NCI-H510A treated with DMSO at 0.1 percent for 48 hours (cell line): ENCODE results near the gene CORO1C.
"Not testable (repeated sequence)": the region's sequence is repeated elsewhere in the genome, so short reads cannot be mapped to it uniquely, and the experiment has no call there.

Experiments
- DNase-seq: peaks from one replicate; lab custom pipeline; 2025; lab: John Stamatoyannopoulos, UW

The CORO1C gene

GRCh38 chr12:108731105-108731865 lies at the start of gene CORO1C:
Gene CORO1C (minus strand): TSS chr12:108731518. CDS start chr12:108701318, 30,200 bp downstream.
- DNase-seq = peak; percentile 89

- DNase-seq = no peak
These were observed 48.8 kb upstream of the CORO1C start for GRCh38 chr12:108779998-108780688.

- peak; percentile 63 for DNase-seq
These were observed 46.7 kb upstream of the CORO1C start for GRCh38 chr12:108778053-108778452.

GRCh38 chr12:108777156-108777555 lies 45.8 kb upstream of the CORO1C start:
- no peak for DNase-seq

- peak; percentile 66 for DNase-seq
These were observed 42.8 kb upstream of the CORO1C start for GRCh38 chr12:108773798-108774788.

GRCh38 chr12:108772891-108773797 lies 41.8 kb upstream of the CORO1C start:
- no peak for DNase-seq

- DNase-seq = no peak
These were observed 40.9 kb upstream of the CORO1C start for GRCh38 chr12:108772247-108772646.

GRCh38 chr12:108771835-108772234 lies 40.5 kb upstream of the CORO1C start:
- DNase-seq = not testable (repeated sequence)

- no peak for DNase-seq
These were observed 39.6 kb upstream of the CORO1C start for GRCh38 chr12:108770963-108771362.

- DNase-seq = no peak
These were observed 39.0 kb upstream of the CORO1C start for GRCh38 chr12:108770269-108770829.

- DNase-seq = peak; percentile 26
These were observed 37.5 kb upstream of the CORO1C start for GRCh38 chr12:108768591-108769500.

- DNase-seq = no peak
These were observed 35.0 kb upstream of the CORO1C start for GRCh38 chr12:108766294-108766693.

- DNase-seq = no peak
These were observed 34.0 kb upstream of the CORO1C start for GRCh38 chr12:108765289-108765764.

GRCh38 chr12:108764540-108765288 lies 33.4 kb upstream of the CORO1C start:
- DNase-seq = no peak

GRCh38 chr12:108761226-108761625 lies 29.9 kb upstream of the CORO1C start:
- no peak for DNase-seq

GRCh38 chr12:108759924-108760323 lies 28.6 kb upstream of the CORO1C start:
- no peak for DNase-seq

GRCh38 chr12:108757856-108758255 lies 26.5 kb upstream of the CORO1C start:
- no peak for DNase-seq

GRCh38 chr12:108756421-108756820 lies 25.1 kb upstream of the CORO1C start:
- no peak for DNase-seq

- no peak for DNase-seq
These were observed 24.2 kb upstream of the CORO1C start for GRCh38 chr12:108755481-108755880.
